OCI-LY1 (cell line): ENCODE data around the gene SPOP.

ENCODE experiments used
- H2AFZ ChIP-seq: fragments of 200-600 bp; sonication (generic), shearing (Covaris generic); 2 replicates; pipeline ENCODE4 v1.6.0; 2014; ENCODE audit warnings: antibody characterized with exemption, mild to moderate bottlenecking, low read length
- H3F3A ChIP-seq: fragments of 200-600 bp; sonication (generic), shearing (Covaris generic); 2 replicates; pipeline ENCODE4 v1.6.0; 2014; ENCODE audit warnings: mild to moderate bottlenecking, antibody characterized with exemption, low read length, moderate library complexity; ENCODE audit not compliant: insufficient read depth
- H3K27ac ChIP-seq: fragments of 200-600 bp; sonication (generic); 2 replicates; pipeline ENCODE4 v1.5.1; 2014; ENCODE audit warnings: low read length, mixed run types, mild to moderate bottlenecking, low read depth; ENCODE audit not compliant: poor library complexity, severe bottlenecking
- H3K27me3 ChIP-seq: fragments of 200-600 bp; sonication (generic); 2 replicates; pipeline ENCODE4 v1.6.0; 2014; ENCODE audit warnings: antibody characterized with exemption, mild to moderate bottlenecking, low read length, moderate library complexity; ENCODE audit not compliant: insufficient read depth
- H3K36me3 ChIP-seq: fragments of 200-600 bp; sonication (generic); 2 replicates; pipeline ENCODE4 v1.6.1; 2014; ENCODE audit warnings: mild to moderate bottlenecking, antibody characterized with exemption, low read length, moderate library complexity, mixed read lengths; ENCODE audit not compliant: insufficient read depth
- H3K4me1 ChIP-seq: fragments of 200-600 bp; sonication (generic); 2 replicates; pipeline ENCODE4 v1.5.1; 2014; ENCODE audit warnings: mild to moderate bottlenecking, low read length, moderate library complexity; ENCODE audit not compliant: insufficient read depth, severe bottlenecking
- H3K4me2 ChIP-seq: fragments of 200-600 bp; sonication (generic), shearing (Covaris generic); 2 replicates; pipeline ENCODE4 v1.6.1; 2014; ENCODE audit warnings: low read length
- H3K4me3 ChIP-seq: fragments of 200-600 bp; sonication (generic); 2 replicates; pipeline ENCODE4 v1.5.1; 2014; ENCODE audit warnings: low read length, low read depth, mild to moderate bottlenecking, mixed read lengths; ENCODE audit not compliant: poor library complexity, severe bottlenecking
- H3K79me2 ChIP-seq: fragments of 200-600 bp; shearing (Covaris generic); 2 replicates; pipeline ENCODE4 v1.6.1; 2016; ENCODE audit warnings: mixed run types, low read length, mixed read lengths; ENCODE audit not compliant: insufficient read depth
- H3K9ac ChIP-seq: fragments of 200-600 bp; sonication (generic), shearing (Covaris generic); 2 replicates; pipeline ENCODE4 v1.6.1; 2014; ENCODE audit warnings: mild to moderate bottlenecking, low read length, mixed read lengths
- H3K9me2 ChIP-seq: fragments of 200-600 bp; sonication (generic), shearing (Covaris generic); 2 replicates; pipeline ENCODE4 v1.6.1; 2014; ENCODE audit warnings: low read depth, mild to moderate bottlenecking, low read length, mixed read lengths
- H3K9me3 ChIP-seq: fragments of 200-600 bp; shearing (Covaris generic); 2 replicates; pipeline ENCODE4 v1.6.1; 2014; ENCODE audit warnings: low read length, mixed read lengths
- H4K20me1 ChIP-seq: fragments of 200-600 bp; sonication (generic), shearing (Covaris generic); 2 replicates; pipeline ENCODE4 v1.6.0; 2016; ENCODE audit warnings: mild to moderate bottlenecking, low read length; ENCODE audit not compliant: insufficient read depth
- EZH2 ChIP-seq: fragments of 200-600 bp; sonication (generic), shearing (Covaris generic); IDR thresholded peaks from 2 replicates; pipeline ENCODE4 v1.8.0; 2017; ENCODE audit warnings: borderline replicate concordance, mixed run types, mild to moderate bottlenecking, antibody characterized with exemption, low read length, moderate library complexity, mixed read lengths
- TF ChIP-seq, protein P1 (sequence below): fragments of 200-600 bp; sonication (generic), shearing (Covaris generic); IDR thresholded peaks from 2 replicates; pipeline ENCODE4 v1.5.1; 2017; ENCODE audit warnings: mild to moderate bottlenecking, antibody characterized with exemption, low read length, moderate library complexity, mixed read lengths

Gene SPOP

GRCh38 chr17:49590874-49591273 is 87.0 kb downstream of the SPOP start:
- no peaks in the 10 kb centered on the region for H3K36me3 ChIP-seq
- H3K4me3 ChIP-seq = no peak overlapping the region
- no peak overlapping the region for H3K4me2 ChIP-seq
- H3K9me2 ChIP-seq = no peaks in the 10 kb centered on the region
- H3K27ac ChIP-seq = no peak overlapping the region
- no peaks in the 10 kb centered on the region for H4K20me1 ChIP-seq
- no peaks in the 10 kb centered on the region for H3F3A ChIP-seq
- no peaks in the 10 kb centered on the region for H3K9me3 ChIP-seq
- TF ChIP-seq, protein P1, sequence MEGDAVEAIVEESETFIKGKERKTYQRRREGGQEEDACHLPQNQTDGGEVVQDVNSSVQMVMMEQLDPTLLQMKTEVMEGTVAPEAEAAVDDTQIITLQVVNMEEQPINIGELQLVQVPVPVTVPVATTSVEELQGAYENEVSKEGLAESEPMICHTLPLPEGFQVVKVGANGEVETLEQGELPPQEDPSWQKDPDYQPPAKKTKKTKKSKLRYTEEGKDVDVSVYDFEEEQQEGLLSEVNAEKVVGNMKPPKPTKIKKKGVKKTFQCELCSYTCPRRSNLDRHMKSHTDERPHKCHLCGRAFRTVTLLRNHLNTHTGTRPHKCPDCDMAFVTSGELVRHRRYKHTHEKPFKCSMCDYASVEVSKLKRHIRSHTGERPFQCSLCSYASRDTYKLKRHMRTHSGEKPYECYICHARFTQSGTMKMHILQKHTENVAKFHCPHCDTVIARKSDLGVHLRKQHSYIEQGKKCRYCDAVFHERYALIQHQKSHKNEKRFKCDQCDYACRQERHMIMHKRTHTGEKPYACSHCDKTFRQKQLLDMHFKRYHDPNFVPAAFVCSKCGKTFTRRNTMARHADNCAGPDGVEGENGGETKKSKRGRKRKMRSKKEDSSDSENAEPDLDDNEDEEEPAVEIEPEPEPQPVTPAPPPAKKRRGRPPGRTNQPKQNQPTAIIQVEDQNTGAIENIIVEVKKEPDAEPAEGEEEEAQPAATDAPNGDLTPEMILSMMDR = no peak
- no peak for TF ChIP-seq EZH2
- no peaks in the 10 kb centered on the region for H3K79me2 ChIP-seq
- H3K9ac ChIP-seq = no peak overlapping the region
- no peak overlapping the region for H2AFZ ChIP-seq
- no peaks in the 10 kb centered on the region for H3K27me3 ChIP-seq
- H3K4me1 ChIP-seq = no peaks in the 10 kb centered on the region

DNA sequence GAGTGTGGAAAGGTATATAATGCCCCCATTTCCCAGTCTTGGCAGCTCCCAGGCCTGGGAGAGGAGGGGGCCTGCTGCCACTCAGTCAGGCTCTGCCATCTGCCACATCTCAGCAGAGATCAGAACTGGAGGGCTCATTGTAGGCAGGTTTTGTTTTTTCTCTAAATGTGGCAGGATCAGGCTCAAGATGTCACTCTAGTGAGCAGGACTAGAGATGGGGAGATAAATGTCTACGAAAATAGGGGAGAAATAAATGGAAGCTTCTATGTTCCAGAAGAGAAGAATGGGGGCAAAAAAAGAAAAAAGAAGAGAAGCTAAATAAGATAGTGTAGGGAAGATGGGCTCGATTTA is 88.3 kb downstream of the SPOP start:
- no peak overlapping the region for H3K27ac ChIP-seq
- H2AFZ ChIP-seq = no peak overlapping the region
- no peak overlapping the region for H3K4me3 ChIP-seq
- no peak for TF ChIP-seq EZH2
- TF ChIP-seq, protein P1 = no peak
- no peak overlapping the region for H3K4me2 ChIP-seq
- no peaks in the 10 kb centered on the region for H3K27me3 ChIP-seq
- H3K4me1 ChIP-seq = no peaks in the 10 kb centered on the region
- no peaks in the 10 kb centered on the region for H3K36me3 ChIP-seq
- no peaks in the 10 kb centered on the region for H4K20me1 ChIP-seq
- no peaks in the 10 kb centered on the region for H3K79me2 ChIP-seq
- no peak overlapping the region for H3K9ac ChIP-seq
- no peaks in the 10 kb centered on the region for H3F3A ChIP-seq
- H3K9me2 ChIP-seq = no peaks in the 10 kb centered on the region
- H3K9me3 ChIP-seq = no peaks in the 10 kb centered on the region

DNA sequence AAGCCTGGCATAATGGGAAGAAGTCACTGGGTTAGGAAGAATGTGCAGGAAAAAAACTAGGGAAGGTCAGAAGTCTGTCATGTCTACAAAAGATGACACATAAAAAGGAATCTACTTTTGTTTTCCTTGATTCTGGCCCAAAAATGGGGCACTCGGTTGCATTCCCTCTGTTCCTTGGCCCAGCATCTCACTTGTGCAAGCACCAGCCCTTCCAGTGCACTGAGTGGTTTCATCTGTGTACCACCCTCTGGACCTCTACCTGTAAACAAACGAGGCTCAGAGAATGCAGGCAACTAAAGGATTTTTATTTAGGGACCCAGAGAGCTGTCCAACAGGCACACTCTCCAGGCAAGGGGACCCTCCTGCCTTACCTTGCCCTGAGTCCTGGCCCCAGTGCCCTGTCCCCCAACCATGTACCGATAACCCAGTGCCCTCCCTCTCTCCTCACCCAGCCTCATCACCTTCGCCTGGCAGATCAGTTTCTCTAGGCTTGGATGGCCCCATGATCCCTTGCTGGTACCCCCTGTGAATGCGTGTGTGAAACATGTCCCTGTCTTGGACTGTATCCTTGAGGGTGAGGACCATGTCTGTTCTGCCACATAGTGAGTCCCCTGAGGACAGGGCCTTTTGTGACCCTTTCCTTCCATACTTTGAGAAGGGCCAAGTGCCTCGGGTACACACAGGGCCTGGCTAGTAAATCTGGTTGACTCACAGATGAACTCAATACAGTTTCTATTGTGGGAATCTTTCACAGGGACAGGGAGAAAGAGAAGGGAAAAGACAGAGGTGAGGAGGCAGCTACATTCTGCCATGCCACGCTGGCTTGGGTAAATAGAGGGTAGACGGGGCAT is 88.9 kb downstream of the SPOP start:
- TF ChIP-seq EZH2 = no peak
- TF ChIP-seq, protein P1 = no peak
- H3K36me3 ChIP-seq = no peaks in the 10 kb centered on the region
- H3K79me2 ChIP-seq = no peaks in the 10 kb centered on the region
- no peaks in the 10 kb centered on the region for H4K20me1 ChIP-seq
- H3K4me2 ChIP-seq = no peak overlapping the region
- H3K27me3 ChIP-seq = no peaks in the 10 kb centered on the region
- H3K4me3 ChIP-seq = no peak overlapping the region
- H3K27ac ChIP-seq = no peak overlapping the region
- no peak overlapping the region for H2AFZ ChIP-seq
- H3K4me1 ChIP-seq = no peaks in the 10 kb centered on the region
- no peak overlapping the region for H3K9ac ChIP-seq
- H3K9me3 ChIP-seq = no peaks in the 10 kb centered on the region
- no peaks in the 10 kb centered on the region for H3F3A ChIP-seq
- H3K9me2 ChIP-seq = no peaks in the 10 kb centered on the region
